ENCODE measurements around the gene TMEM164.

The TMEM164 gene

DNA sequence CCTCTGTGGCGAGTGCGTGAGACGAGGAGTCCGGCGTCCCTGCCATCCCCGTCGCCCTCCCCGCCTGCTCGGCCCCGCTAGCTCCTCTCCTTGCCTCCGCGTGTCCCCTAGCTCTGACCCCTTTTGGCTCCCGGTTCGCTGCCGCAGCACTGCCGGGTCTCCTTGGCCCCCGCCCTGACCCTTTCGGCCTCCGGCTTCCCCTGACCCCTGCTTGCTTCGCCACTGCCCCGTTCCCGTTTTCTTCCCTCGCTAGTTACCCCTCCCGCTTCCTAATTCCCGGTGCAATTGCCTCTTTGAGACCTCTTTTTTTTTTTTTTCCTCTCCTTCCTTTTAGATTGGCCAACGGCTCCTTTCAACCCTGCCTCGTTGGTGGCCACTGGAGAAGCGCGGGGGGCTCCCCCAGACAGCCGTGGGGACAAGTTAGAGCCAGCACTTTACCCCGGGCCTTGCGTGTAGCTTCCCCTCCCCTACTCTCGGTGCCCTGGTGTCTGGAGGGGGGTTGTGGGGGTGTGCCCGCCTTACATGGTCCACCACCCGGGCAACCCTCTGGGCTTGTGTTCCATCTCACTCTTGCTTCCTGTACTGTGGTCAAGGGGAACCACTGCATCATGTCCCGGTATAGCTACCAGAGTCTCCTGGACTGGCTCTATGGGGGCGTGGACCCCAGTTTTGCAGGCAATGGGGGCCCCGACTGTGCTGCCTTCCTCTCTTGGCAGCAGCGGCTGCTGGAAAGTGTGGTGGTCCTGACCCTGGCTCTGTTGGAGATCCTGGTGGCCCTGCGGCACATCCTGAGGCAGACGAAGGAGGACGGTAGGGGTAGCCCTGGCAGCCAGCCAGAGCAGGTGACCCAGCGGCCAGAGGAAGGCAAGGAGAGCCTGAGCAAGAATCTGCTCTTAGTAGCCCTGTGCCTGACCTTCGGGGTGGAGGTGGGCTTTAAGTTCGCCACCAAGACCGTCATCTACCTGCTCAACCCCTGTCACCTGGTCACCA lies 548 bp downstream of the TMEM164 start:
- DNase-seq (ENCODE audit: low read depth in 1 of 2, low spot score in 1 of 2) = no peak

DNA sequence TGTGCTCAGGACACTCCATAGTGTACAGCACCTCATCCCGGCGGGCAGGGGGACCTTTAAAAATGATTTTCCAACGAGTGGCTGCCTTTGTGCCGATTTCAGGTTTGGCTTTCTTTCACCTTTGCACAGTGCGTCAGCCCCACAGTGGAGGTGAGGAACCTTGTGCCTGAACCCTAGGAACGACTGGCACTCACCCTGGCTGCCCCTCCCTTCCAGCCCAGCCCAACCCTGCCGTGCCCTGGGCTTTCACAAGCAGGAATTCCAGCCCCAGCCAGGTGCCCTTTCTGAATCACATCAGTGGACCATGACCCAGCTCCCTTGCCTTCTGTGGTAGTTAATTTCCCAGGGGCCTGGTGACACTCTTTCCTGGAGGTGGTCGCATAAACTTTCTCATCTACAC lies 1.3 kb downstream of the TMEM164 start:
- no peak for DNase-seq (ENCODE audit: low read depth in 1 of 2, low spot score in 1 of 2)

DNA sequence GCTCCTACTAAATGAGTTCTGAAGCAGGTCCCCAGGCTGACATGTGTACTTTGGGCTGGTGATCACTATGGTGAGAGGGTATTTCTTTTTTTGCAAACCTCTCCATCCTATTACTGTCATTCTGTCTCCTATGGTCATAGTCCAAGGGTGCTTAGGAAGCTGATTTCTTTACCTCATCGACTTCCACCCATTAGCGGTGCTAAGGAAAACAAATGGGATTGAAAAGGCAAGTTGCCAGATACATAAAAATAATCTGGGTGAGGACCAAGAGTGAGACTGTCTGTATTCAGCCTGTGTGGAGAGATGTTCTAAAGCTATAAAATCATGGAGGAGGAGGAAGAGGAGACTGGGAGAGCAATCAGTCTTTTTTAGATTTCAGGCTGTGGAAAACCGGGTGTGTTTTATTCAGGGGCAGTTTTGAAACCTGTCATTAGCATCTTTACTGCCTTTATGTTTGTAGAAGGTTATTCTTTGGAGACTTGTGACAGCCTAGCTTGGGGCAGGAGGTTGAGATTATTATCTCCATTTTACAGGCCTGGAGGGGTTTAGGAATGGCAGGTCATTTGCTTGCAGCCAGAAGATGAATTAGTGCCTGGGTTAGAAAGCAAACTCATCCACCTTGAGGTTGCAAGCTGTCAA lies 1.9 kb downstream of the TMEM164 start:
- no peak for DNase-seq (ENCODE audit: low read depth in 1 of 2, low spot score in 1 of 2)

DNA sequence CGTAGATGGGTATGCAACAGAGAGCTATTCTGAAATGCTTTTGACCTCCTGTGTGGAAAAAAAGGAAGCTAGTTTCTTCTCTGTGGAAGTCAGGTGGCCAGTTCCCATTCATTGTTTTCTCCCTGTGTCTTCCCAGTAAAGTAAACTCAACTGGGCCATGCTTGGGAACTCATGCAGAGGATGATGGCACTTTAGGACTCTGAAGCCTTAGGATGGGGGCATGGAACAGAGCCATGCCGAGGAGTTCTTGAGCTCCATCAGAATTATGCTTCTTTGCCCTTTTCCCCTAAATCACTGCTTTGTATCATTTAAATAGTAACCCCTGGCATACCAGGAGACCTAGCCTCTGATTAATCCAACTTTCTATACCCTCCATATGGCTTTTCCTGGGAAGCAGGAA lies 3.2 kb downstream of the TMEM164 start:
- no peak for DNase-seq (ENCODE audit: low read depth in 1 of 2, low spot score in 1 of 2)

DNA sequence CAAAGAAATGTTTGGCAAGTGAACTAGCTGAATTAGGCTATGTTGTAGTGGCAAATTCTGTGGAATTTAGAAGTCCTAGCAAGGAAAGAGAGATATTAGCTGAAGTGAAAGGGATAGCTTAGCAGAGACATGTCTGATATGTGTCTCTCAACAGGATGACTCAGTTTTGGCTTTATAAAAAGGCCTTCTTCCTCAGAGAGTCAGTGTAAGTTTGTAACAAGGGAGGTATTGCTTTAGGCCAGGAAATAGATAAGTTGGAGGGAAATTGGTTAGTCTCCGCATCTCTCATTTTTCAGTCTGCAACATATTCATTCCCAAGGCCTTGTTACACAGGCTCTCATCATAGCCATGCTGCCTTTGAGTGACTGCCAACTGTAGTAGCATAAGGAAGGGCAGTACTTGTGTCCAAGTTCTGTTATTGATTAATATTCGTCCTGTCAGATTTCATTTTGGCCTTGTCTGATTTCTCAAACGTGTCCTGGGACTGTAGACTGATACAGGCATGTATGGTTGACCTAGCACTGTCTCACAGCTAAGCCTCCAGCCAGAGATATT lies 4.0 kb downstream of the TMEM164 start:
- no peak for DNase-seq (ENCODE audit: low read depth in 1 of 2, low spot score in 1 of 2)

DNA sequence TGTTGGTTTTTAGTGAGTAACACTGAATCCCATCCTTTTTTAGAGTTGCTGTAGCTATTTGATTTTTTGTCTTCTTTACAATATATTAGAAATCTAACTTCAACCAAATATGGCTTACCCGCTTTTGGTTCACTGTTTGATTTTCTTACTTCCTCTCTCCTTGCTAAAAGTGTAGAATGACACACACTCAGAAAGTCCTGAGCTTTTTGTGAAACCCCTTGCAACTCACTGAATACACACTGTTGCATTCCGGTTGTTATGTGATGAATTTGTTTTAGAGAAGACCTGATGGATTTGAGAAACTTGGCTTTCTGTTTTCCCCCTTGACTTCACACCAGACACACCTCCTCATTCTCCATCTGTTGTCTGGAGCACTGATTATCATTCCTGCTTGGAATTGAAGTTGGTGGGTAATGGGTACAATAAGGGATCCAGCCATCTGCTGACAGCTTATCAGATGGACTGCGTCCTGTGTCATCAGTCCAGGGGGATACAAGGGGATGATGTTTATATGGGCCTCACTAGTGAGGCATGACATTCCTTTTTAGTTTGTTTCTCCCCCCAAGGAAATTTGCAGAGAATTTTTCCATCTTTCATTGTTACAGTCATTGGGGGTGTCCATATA lies 5.2 kb downstream of the TMEM164 start:
- DNase-seq (ENCODE audit: low read depth in 1 of 2, low spot score in 1 of 2) = no peak

DNA sequence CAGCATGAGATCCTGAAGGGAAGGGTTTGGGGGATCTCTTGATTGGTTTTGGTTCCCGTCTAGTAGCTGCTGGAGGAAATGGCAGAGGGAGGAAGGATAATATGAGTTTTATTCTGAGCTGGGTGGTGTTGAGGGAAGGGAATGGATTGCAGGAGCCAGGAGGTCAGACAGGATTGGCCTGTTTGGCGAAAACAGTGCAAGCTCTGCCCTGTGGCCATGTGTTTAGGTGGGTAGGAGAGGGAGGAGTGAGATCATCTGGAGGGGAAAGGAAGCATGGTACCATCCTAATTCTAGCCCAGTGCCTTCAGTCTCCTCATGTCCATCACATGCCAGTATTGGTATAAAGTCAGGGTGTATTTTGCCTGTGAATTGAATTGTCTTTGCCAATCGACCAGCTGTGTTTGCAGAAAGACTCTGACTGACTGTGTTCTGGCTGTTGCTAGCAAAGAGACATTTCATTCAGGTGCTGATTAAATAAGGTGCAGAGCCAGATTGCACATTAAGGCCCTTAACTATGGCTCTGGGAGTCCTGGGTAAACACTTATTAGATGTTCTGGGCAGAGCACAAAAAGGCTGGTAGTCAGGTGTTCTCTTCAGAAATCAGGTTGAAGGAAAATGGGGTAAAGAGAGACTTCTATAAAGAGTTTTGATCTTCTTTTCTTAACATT lies 10.0 kb downstream of the TMEM164 start:
- no peak for DNase-seq (ENCODE audit: low read depth in 1 of 2, low spot score in 1 of 2)

DNA sequence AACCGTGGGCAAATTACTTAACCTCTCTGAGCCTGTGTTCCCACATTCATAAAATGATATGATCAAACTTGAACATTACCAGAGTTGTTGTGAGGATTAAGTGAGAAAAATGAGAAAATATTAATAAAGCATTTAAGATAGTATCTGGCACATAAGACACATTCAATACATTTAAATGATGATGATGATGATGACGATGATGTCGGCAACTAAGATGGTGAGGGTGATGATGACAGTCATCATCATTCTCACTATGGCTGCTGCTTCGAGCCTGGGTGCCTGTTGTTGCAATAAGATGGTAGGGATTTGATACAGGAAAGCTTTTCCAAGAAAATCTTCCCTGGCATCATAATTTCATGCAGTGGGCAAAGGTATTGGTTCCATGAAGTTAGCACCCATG lies 11.1 kb downstream of the TMEM164 start:
- no peak for DNase-seq (ENCODE audit: low read depth in 1 of 2, low spot score in 1 of 2)

DNA sequence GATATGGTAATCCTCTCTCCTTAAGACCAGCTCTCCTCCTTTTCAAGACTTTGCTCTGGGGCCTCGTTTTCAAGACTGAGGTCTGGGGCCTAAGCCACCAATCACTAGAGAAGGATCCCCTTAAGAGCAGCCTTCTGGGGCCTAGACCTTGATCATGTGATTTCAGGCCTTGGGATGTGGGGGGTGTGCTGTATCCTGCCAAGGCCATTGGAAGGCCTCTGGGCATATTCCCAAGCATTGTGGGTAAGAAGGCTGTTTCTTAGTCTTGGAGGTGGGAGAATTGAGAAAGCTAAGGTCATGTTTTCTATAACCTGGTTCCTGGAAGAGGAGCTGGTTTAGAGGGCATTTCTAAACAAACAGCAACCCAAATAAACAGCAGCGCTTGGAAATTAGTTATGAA lies 12.1 kb downstream of the TMEM164 start:
- no peak for DNase-seq (ENCODE audit: low read depth in 1 of 2, low spot score in 1 of 2)

DNA sequence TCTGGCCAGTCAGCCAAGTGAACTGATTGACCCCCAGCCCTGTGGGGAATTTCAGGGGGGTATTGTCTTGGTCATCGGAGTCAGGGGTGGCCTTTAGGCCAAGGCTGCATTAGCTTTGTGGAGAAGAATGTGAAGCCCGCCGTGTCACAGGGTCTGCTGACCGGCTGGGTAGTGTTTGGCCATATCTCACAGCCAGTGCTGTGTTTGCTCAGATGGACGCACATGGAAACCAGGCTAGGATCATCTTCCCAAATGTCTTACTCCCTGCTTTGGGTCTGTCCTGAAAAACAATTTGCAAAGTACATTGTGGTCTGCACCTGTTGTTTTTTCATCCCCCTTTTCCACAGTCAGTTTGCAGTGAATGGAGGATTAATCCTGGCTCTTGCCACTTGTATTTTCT lies 13.0 kb downstream of the TMEM164 start:
- no peak for DNase-seq (ENCODE audit: low read depth in 1 of 2, low spot score in 1 of 2)

DNA sequence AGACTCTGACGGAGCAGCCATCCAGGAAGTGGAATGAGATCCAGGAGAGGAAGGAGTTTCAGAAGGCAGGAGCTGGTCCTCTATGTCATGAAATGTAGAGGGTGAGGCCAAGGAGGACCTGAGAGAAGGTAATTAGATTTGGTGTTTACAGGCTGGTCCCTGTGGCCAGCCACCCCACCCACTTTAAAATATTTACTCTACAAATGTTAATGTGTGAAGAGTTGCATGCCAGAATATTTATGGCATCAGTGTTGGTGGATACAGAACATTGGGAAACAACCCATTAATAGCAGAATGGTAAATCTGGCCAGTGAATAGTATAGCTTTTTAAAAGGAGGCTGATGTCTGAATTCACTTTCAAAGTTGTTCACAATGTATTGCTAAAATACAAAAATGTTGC lies 17.6 kb downstream of the TMEM164 start:
- no peak for DNase-seq (ENCODE audit: low read depth in 1 of 2, low spot score in 1 of 2)

DNA sequence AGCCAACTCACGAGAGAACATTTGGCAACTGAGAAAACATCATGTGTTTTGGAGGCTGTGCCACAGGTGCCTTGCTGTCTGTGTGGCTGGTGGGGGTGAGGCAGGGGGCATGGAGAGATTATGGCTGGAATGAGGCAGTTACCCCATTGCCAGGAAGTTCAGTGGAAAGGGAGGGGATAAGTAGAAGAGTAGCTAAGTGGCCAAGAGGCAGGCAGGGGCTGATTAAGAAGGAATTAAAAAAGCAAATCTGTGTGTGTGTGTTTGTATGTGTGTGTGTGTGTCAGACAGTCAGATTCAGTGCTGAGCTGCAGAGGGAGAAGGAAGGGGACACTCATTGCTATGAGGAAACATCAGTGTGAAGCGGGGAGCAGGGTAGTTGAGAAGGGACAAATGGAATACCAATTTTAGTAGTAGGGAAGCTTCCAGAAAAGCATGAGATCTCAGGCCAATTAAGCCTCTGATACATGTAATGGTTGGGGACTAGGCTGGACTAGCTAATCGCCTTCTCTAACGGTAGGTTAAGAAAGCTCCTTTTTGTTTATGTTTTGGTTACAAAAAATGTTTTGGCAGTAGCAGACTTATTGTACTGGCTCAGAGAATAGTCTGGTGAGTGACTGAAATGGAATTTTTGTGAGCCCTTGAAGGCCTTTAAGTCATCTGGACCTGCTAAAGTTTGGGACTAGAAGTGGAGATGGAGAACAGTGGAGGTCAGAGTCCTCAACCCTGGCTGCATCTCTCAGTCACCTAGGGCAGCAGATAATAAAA lies 18.5 kb downstream of the TMEM164 start:
- DNase-seq (ENCODE audit: low read depth in 1 of 2, low spot score in 1 of 2) = no peak

DNA sequence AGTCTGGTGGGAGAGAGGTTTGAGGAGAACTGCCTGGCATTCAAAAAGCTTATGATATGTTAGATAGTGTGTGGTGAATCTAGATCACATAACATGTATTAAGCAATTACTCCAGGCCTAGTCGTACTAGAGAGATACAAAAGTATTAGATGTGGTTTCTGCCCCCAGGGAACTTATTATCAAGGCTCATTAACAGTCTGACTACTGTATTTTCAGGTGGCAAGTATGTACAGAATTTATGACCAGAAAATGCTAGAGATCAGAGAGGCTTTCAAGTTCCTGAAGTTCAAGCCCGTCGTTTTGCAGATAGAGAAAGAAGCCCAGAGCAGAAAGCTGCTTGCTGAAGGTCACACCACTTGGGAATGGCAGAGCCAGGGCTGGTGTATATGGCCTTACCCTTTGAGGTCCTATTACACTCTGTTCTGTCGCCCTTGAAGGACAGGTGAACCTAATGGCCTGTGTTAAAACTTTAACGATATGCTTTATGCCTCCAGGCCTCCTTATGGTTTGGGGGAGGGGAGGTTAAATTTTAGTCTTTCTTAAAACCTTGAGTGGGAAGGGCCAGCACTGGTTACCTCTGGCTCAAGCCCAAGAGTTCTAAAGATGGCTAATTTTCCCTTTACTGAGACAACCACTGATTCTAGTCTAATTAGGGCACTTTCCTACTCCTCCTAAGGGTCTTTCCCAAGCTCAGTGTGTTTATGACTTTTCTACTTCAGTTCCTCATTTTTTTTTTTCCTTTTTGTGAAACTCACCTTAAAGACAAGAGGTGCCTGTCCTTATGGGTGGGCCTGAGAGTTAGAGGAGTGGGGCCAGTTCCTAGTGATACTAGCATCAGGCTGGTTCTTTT lies 19.9 kb downstream of the TMEM164 start:
- DNase-seq (ENCODE audit: low read depth in 1 of 2, low spot score in 1 of 2) = no peak

DNA sequence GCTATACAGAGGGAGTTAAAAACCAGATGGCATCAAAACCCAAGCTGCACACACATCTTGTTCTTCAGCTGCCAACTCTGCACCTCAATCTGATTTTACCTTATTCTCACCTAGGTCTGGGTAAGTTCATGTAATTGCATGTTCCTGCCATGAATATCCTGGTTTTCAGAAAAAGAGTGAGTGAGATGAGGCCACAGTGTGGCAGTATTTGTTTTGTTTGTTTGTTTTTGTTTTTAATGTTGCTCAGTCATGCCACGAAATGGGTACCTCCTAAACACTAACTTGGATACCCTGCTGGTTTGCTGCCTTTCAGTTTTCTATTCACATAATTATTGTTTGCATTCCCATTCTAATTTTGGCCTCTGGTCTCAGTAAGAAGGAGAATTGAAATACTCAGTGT lies 22.5 kb downstream of the TMEM164 start:
- no peak for DNase-seq (ENCODE audit: low read depth in 1 of 2, low spot score in 1 of 2)

DNA sequence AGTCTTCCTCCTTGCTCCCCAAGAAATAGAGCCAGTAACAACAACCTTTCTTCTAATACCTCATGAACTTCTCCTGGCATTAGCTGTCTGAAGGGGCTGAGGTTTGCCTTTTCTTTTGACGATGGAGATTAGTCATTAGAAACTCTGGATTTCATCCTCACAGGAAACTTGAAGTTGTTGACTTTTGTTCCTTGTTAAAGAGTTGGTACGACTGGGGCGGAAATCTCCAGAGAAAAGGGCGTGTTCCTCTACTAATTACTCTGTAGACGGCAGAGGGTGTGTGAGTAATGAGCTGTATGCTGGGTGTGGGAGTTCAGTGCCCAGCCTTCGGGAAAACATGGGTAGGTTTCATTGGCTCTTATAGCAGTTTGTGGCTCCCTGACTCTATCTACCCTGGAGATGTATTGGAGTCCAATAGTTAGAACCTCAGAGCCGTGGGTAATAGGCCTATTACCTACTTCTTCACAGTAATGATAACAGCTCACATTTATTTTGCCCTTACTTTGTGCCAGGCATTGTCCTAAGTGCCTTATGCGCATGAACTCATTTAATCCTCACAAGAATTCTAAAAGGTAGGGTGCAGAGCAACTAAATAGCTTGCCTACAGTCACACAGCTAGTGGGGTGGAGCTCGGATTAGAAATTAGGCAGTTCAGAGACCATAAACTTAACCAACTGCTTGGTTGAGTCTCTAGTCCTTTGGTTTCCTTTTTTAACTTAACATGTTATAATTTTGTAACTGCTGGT lies 23.4 kb downstream of the TMEM164 start:
- no peak for DNase-seq (ENCODE audit: low read depth in 1 of 2, low spot score in 1 of 2)

DNA sequence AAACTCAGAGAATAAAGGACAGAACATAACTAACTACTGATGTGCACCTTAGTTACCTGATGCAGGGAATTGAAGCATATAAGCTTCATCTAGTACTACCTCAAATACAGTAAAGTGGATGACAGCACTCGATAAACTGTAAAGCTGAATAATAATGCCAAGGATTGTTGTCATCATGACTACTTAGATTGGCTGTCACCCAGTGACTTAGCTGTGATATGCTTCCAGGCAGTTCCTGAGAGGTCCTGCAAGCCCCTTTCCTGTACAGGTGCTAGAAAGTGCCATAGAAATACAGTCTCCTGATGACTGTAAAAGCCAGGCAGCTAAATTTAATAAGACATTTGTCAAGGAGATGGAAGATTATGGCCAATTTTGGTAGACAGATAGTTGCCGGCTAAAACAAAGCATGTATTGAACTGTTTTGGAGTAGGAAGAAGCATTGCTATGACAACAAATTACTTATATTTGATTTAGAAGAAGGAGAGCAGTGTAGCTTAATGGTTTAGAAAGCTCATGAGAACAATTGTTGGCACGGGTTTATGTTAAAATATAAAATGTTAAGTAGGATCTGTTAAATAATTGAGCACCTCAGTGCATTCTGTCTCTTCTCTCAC lies 29.7 kb downstream of the TMEM164 start:
- no peak for DNase-seq (ENCODE audit: low read depth in 1 of 2, low spot score in 1 of 2)

DNA sequence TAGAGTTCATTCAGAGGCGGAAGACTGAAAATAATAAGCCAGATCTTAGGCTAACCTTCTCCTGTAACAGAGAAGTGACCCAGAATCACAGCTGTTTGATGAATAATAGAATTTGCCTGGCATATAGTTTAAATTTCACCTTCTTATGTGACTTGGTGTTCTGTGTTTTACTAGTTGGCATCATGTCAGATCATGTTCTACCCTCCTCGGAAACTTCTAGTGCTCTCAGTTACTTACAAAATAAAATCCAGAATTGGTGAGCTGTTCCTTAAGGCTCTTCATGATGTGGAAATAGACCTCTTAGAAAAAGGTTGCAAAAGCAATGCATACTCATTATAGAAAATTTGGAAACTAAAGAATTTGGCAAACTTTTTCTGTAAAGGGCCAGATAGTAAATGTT lies 31.1 kb downstream of the TMEM164 start:
- DNase-seq (ENCODE audit: low read depth in 1 of 2, low spot score in 1 of 2) = no peak

Data from activated T-helper 1 cell treated with anti-CD3 and anti-CD28 coated beads, Interleukin-2, amount 50 U/mL, for 16 hours (primary cell).